ENCODE data around the gene CORO2A.

DNA sequence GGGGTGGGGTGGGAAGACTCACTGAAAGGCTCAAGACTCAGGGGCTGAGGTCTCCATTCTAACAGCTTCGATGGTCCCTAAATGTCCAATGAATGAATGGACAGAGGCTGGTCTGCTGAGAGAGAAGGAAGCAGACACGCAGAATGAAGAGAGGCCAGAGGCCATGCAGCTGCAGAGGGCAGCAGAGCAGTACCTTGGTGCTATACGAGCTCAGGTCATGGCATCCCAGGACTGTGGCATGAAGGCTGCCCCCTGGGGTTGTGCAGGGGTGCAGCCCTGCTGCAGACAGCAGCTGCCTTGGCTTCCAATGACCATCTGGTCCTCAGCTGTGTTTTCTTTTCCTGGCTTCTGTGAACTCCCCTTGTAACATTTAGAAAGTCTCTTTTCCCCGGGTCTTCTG, 15.2 kb upstream of the CORO2A start:
- TF ChIP-seq EZH2 (IDR thresholded peaks at IDR 0.05; ENCODE audit: borderline replicate concordance, low read depth, low read length, severe bottlenecking) = no peak
- TF ChIP-seq, protein P1, sequence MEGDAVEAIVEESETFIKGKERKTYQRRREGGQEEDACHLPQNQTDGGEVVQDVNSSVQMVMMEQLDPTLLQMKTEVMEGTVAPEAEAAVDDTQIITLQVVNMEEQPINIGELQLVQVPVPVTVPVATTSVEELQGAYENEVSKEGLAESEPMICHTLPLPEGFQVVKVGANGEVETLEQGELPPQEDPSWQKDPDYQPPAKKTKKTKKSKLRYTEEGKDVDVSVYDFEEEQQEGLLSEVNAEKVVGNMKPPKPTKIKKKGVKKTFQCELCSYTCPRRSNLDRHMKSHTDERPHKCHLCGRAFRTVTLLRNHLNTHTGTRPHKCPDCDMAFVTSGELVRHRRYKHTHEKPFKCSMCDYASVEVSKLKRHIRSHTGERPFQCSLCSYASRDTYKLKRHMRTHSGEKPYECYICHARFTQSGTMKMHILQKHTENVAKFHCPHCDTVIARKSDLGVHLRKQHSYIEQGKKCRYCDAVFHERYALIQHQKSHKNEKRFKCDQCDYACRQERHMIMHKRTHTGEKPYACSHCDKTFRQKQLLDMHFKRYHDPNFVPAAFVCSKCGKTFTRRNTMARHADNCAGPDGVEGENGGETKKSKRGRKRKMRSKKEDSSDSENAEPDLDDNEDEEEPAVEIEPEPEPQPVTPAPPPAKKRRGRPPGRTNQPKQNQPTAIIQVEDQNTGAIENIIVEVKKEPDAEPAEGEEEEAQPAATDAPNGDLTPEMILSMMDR (IDR thresholded peaks at IDR 0.05; ENCODE audit: borderline replicate concordance, extremely low read depth, low read length, poor library complexity, severe bottlenecking) = no peak
